Left ventricle myocardium inferior (tissue), 1 donor: ENCODE results near the gene ATP8B1. TPM values are rescaled to one million over a fixed set of nuclear protein-coding genes. Genes with fewer than 3 reads are reported as not detected.

ENCODE experiments used
- DNase-seq: peaks from one replicate; pipeline ENCODE4 v3.0.0-alpha.2; 2020
- H3K27ac ChIP-seq: fragments of 200-600 bp; replicated peaks from 2 replicates; pipeline ENCODE4 v1.8.0; 2021
- H3K27me3 ChIP-seq: fragments of 200-600 bp; 2 replicates; pipeline ENCODE4 v1.8.0; 2021; ENCODE audit warnings: low read depth
- H3K36me3 ChIP-seq: fragments of 200-600 bp; 2 replicates; pipeline ENCODE4 v1.8.0; 2021
- H3K4me1 ChIP-seq: fragments of 200-600 bp; 2 replicates; pipeline ENCODE4 v1.8.0; 2021
- H3K4me3 ChIP-seq: fragments of 200-600 bp; 2 replicates; pipeline ENCODE4 v1.8.0; 2021; ENCODE audit warnings: mild to moderate bottlenecking, moderate library complexity
- H3K9me3 ChIP-seq: fragments of 200-600 bp; replicated peaks from 2 replicates; pipeline ENCODE4 v1.8.0; 2021
- CTCF ChIP-seq: fragments of 200-600 bp; IDR thresholded peaks from 2 replicates; pipeline ENCODE4 v1.8.0; 2021; ENCODE audit warnings: antibody characterized with exemption, mild to moderate bottlenecking, borderline replicate concordance
- intact Hi-C: fragments of 100-400 bp; cut with micrococcal nuclease; formaldehyde crosslinking; loops from one replicate; pipeline ENCODE4 v1.11.0; 2022
- total RNA-seq: library from RNA; stranded (reverse); fragmentation: NEBNext Ultra II Directional; extraction: Animal tissue kit (Norgen Biotek cat#: 25700); gene quantifications from one replicate; pipeline ENCODE4 v1.2.1, GENCODE V29; 2021
- donor health status: DM: no; HTN: yes; CAD: no; lungs with severe emphysema.

Gene ATP8B1
- total RNA-seq, 1 donor from 2014 or later = 8.6 TPM

- no peak for TF ChIP-seq CTCF
- Histone ChIP-seq H3K9me3 (no peaks in the 10 kb centered on the region), H3K27ac (no peak overlapping the region), H3K27me3 (no peaks in the 10 kb centered on the region), H3K4me1 (peaks cover 23% of the 10 kb centered on the region), H3K36me3 (peaks cover 28% of the 10 kb centered on the region), H3K4me3 (no peak overlapping the region)
- intact Hi-C loops = no loop called here
- no peak for DNase-seq
Observed at GRCh38 chr18:57696271-57696670, 106.8 kb downstream of the ATP8B1 start.

GRCh38 chr18:57691363-57691762, 111.8 kb downstream of the ATP8B1 start:
- DNase-seq = no peak
- Histone ChIP-seq H3K4me1 (peaks cover 8% of the 10 kb centered on the region), H3K36me3 (peaks cover 46% of the 10 kb centered on the region), H3K9me3 (no peaks in the 10 kb centered on the region), H3K27me3 (no peaks in the 10 kb centered on the region), H3K4me3 (no peak overlapping the region), H3K27ac (no peak overlapping the region)
- TF ChIP-seq CTCF = no peak
- intact Hi-C loops = no loop called here

- Histone ChIP-seq H3K4me3 (no peak overlapping the region), H3K4me1 (peaks cover 8% of the 10 kb centered on the region), H3K9me3 (no peaks in the 10 kb centered on the region), H3K27me3 (no peaks in the 10 kb centered on the region), H3K27ac (no peak overlapping the region), H3K36me3 (peaks cover 73% of the 10 kb centered on the region)
- DNase-seq = no peak
- no peak for TF ChIP-seq CTCF
- intact Hi-C loops = no loop called here
Observed at GRCh38 chr18:57687970-57688369, 115.1 kb downstream of the ATP8B1 start.

- H3K9me3 ChIP-seq = no peaks in the 10 kb centered on the region
- no peak for DNase-seq
- no peak overlapping the region for H3K27ac ChIP-seq
- no peaks in the 10 kb centered on the region for H3K27me3 ChIP-seq
- H3K4me1 ChIP-seq = peaks cover 4% of the 10 kb centered on the region
- TF ChIP-seq CTCF = no peak
- H3K36me3 ChIP-seq = peaks cover 68% of the 10 kb centered on the region
- intact Hi-C loops = no loop called here
- H3K4me3 ChIP-seq = no peak overlapping the region
Observed at GRCh38 chr18:57683470-57683869, 119.6 kb downstream of the ATP8B1 start.

GRCh38 chr18:57677262-57678211, 125.6 kb downstream of the ATP8B1 start:
- intact Hi-C loops = no loop called here
- Histone ChIP-seq H3K27me3 (no peaks in the 10 kb centered on the region), H3K4me3 (no peak overlapping the region), H3K4me1 (no peaks in the 10 kb centered on the region), H3K9me3 (peaks cover 5% of the 10 kb centered on the region), H3K36me3 (peaks cover 36% of the 10 kb centered on the region), H3K27ac (peak overlapping the region; percentile 11)
- no peak for TF ChIP-seq CTCF
- DNase-seq = no peak
